Uterus (tissue), 4 donors: ENCODE results near the gene CCDC137. TPM values are rescaled to one million over a fixed set of nuclear protein-coding genes. Genes with fewer than 3 reads are reported as not detected.

Source experiments
- DNase-seq, 2 donors: peaks; one replicate each; pipeline ENCODE4 v3.0.0-alpha.2; 2019 to 2020
- H3K27ac ChIP-seq, 2 donors: fragments of 200-600 bp; sonication (generic); 1 replicate in 1 of 2; 2 replicates in 1 of 2; pipeline ENCODE4 v1.5.1; 2016 to 2018
- H3K27me3 ChIP-seq, 2 donors: fragments of 200-600 bp; sonication (generic); one replicate each; pipeline ENCODE4 v1.5.1; 2018 to 2019; ENCODE audit warnings: control low read depth in 1 of 2
- H3K36me3 ChIP-seq, 2 donors: fragments of 200-600 bp; sonication (generic); one replicate each; pipeline ENCODE4 v1.5.1; 2019; ENCODE audit warnings: control low read depth in 1 of 2
- H3K4me1 ChIP-seq, 2 donors: fragments of 200-600 bp; sonication (generic); one replicate each; pipeline ENCODE4 v1.5.1; 2018 to 2019; ENCODE audit warnings: control low read depth in 1 of 2
- H3K4me3 ChIP-seq, 2 donors: fragments of 200-600 bp; sonication (generic); 1 replicate in 1 of 2; 2 replicates in 1 of 2; pipeline ENCODE4 v1.5.1; 2018 to 2019; ENCODE audit warnings: mild to moderate bottlenecking in 1 of 2
- H3K9me3 ChIP-seq, 2 donors: fragments of 200-600 bp; sonication (generic); one replicate each; pipeline ENCODE4 v1.5.1; 2019; ENCODE audit warnings: control low read depth in 1 of 2
- CTCF ChIP-seq, 4 experiments: fragments of 200-600 bp in 2 of 4; fragments of 450-650 bp in 2 of 4; sonication (generic) in 2 of 4; IDR thresholded peaks; one replicate each; pipeline ENCODE4 v1.5.1; 2016 to 2019; ENCODE audit warnings: antibody characterized with exemption in 4 of 4, mild to moderate bottlenecking in 2 of 4, moderate library complexity in 1 of 4
- POLR2A ChIP-seq, 2 donors: fragments of 450-650 bp; IDR thresholded peaks; one replicate each; pipeline ENCODE4 v1.6.1; 2016; ENCODE audit warnings: antibody characterized with exemption in 2 of 2, mild to moderate bottlenecking in 1 of 2, moderate library complexity in 1 of 2
- intact Hi-C: fragments of 100-400 bp; cut with DNase I; formaldehyde crosslinking; loops from one replicate; pipeline ENCODE4 v1.15.1; 2023; ENCODE audit warnings: low total_unique reads
- total RNA-seq, 4 donors: library from RNA; depleted of rRNA in 3 of 4; stranded (reverse); fragments of >200 nt in 3 of 4; gene quantifications; one replicate each; pipeline versions ENCODE4 v1.1.0 to v1.2.4, GENCODE V29; 2014 to 2023
- donor health status: DM: yes; HTN: yes; CAD: no.

CCDC137 gene
- total RNA-seq, 4 donors from 2014 or later = 0.77 to 12.3 (median 3.9) TPM

DNA sequence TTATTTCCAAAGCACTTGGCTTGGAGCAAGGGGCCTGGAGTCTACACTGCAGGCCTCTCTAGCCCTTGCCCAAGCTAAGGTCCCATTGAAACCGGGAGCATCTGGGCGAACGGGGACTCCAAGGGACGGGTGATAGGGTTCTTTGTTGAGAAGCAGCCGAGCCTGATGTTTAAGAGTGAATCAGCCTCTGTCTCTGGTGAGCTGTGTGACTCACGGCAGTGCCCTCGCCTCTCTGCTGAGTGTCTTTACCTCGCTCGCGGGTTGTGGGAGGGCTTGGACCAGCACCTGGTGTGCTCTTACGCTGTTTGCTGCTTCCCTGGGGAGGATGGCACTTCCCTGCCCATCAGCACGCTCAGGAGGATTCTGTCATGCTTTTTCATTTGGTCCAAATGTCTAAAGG is 18.6 kb downstream of the CCDC137 start:
- no peak for DNase-seq
- Histone ChIP-seq H3K4me3 (peak overlapping the region; percentile 88 to 99), H3K27ac (no peak overlapping the region), H3K36me3 (no peaks in the 10 kb centered on the region), H3K4me1 (peaks cover 7 to 19% of the 10 kb centered on the region in 2 donors), H3K27me3 (no peaks in the 10 kb centered on the region), H3K9me3 (no peaks in the 10 kb centered on the region)
- TF ChIP-seq CTCF (IDR thresholded peaks at IDR 0.05) (no peak), POLR2A (IDR thresholded peaks at IDR 0.05) (no peak)
- intact Hi-C loops = no loop called here

GRCh38 chr17:81686614-81687013 is 20.1 kb downstream of the CCDC137 start:
- no peaks in the 10 kb centered on the region for H3K9me3 ChIP-seq
- no peak overlapping the region for H3K4me3 ChIP-seq
- no peak for DNase-seq
- no peaks in the 10 kb centered on the region for H3K36me3 ChIP-seq
- H3K27me3 ChIP-seq = no peaks in the 10 kb centered on the region
- no peak overlapping the region for H3K27ac ChIP-seq
- TF ChIP-seq POLR2A (IDR thresholded peaks at IDR 0.05) = no peak
- TF ChIP-seq CTCF (IDR thresholded peaks at IDR 0.05) = no peak
- peaks cover 7 to 19% of the 10 kb centered on the region in 2 donors for H3K4me1 ChIP-seq
- intact Hi-C loops = no loop called here

GRCh38 chr17:81687770-81688541 is 21.4 kb downstream of the CCDC137 start:
- H3K4me1 ChIP-seq = peaks cover 7 to 14% of the 10 kb centered on the region in 2 donors
- no peaks in the 10 kb centered on the region for H3K9me3 ChIP-seq
- no peaks in the 10 kb centered on the region for H3K36me3 ChIP-seq
- no peak overlapping the region for H3K27ac ChIP-seq
- H3K27me3 ChIP-seq = no peaks in the 10 kb centered on the region
- intact Hi-C loops = no loop called here
- TF ChIP-seq CTCF (IDR thresholded peaks at IDR 0.05) (no peak), POLR2A (IDR thresholded peaks at IDR 0.05) (no peak)
- no peak for DNase-seq
- no peak overlapping the region for H3K4me3 ChIP-seq

- H3K4me1 ChIP-seq = peaks cover 7 to 12% of the 10 kb centered on the region in 2 donors
- intact Hi-C loops = no loop called here
- no peak overlapping the region for H3K4me3 ChIP-seq
- H3K27ac ChIP-seq = no peak overlapping the region
- TF ChIP-seq POLR2A (IDR thresholded peaks at IDR 0.05) (no peak), CTCF (IDR thresholded peaks at IDR 0.05) (no peak)
- no peak for DNase-seq
- no peaks in the 10 kb centered on the region for H3K9me3 ChIP-seq
- H3K36me3 ChIP-seq = no peaks in the 10 kb centered on the region
- no peaks in the 10 kb centered on the region for H3K27me3 ChIP-seq
Measured at GRCh38 chr17:81688616-81689015, 22.1 kb downstream of the CCDC137 start.

- H3K27me3 ChIP-seq = no peaks in the 10 kb centered on the region
- no peak for DNase-seq
- H3K9me3 ChIP-seq = no peaks in the 10 kb centered on the region
- H3K36me3 ChIP-seq = no peaks in the 10 kb centered on the region
- no peak overlapping the region for H3K27ac ChIP-seq
- TF ChIP-seq CTCF (IDR thresholded peaks at IDR 0.05) = no peak
- TF ChIP-seq POLR2A (IDR thresholded peaks at IDR 0.05) = no peak
- peaks cover 2 to 5% of the 10 kb centered on the region in 2 donors for H3K4me1 ChIP-seq
- intact Hi-C loops = no loop called here
- no peak overlapping the region for H3K4me3 ChIP-seq
Measured at GRCh38 chr17:81690066-81690465, 23.5 kb downstream of the CCDC137 start.
